Skin epidermis (tissue), 12 donors: Measurements from ENCODE around the gene FCHO2.
A peak's percentile ranks its signal among the peaks of the same experiment; 100 is the strongest.
"Not testable (repeated sequence)": the region's sequence is repeated elsewhere in the genome, so short reads cannot be mapped to it uniquely, and the experiment has no call there.

ENCODE experiments used
- H3K27ac ChIP-seq, 21 experiments: fragments of 200-600 bp; sonication (generic) in 11 of 21; one replicate each; pipeline ENCODE4 v1.5.0; 2020; ENCODE audit warnings: mild to moderate bottlenecking in 3 of 21, inconsistent platforms in 2 of 21, moderate library complexity in 2 of 21
- H3K4me3 ChIP-seq, 7 experiments: fragments of 200-600 bp; sonication (generic) in 2 of 7; one replicate each; pipeline ENCODE4 v1.5.0; 2020; ENCODE audit warnings: inconsistent platforms in 2 of 7, mild to moderate bottlenecking in 2 of 7, moderate library complexity in 1 of 7

FCHO2 gene

GRCh38 chr5:72955768-72956323 lies at the start of gene FCHO2:
TSS of gene FCHO2 (plus strand) at chr5:72956041. CDS start at chr5:72956097, 56 bp downstream.
- Histone ChIP-seq H3K4me3 (peak within 1 kb of the TSS; percentile 57 to 98 (median 91)), H3K27ac (peak within 1 kb of the TSS; percentile 84 to 99 (median 96))

GRCh38 chr5:72906806-72907205 lies 49.0 kb upstream of the FCHO2 start:
- H3K4me3 ChIP-seq, result no peak overlapping the region

GRCh38 chr5:72908664-72909063 lies 47.2 kb upstream of the FCHO2 start:
- Histone ChIP-seq H3K4me3 (no peak overlapping the region), H3K27ac (no peak overlapping the region)

More at GRCh38 chr5:72906806-72907205, 49.0 kb upstream of the FCHO2 start:
- no peak overlapping the region for H3K27ac ChIP-seq

- Histone ChIP-seq H3K27ac (no peak overlapping the region), H3K4me3 (no peak overlapping the region)
Measured at GRCh38 chr5:72917371-72917776, 38.5 kb upstream of the FCHO2 start.

GRCh38 chr5:72920690-72921502 lies 34.9 kb upstream of the FCHO2 start:
- Histone ChIP-seq H3K27ac (no peak overlapping the region), H3K4me3 (no peak overlapping the region)

GRCh38 chr5:72921886-72922285 lies 34.0 kb upstream of the FCHO2 start:
- H3K27ac ChIP-seq, result no peak overlapping the region
- no peak overlapping the region for H3K4me3 ChIP-seq

GRCh38 chr5:72922422-72922821 lies 33.4 kb upstream of the FCHO2 start:
- no peak overlapping the region for H3K27ac ChIP-seq

GRCh38 chr5:72925336-72926010 lies 30.4 kb upstream of the FCHO2 start:
- Histone ChIP-seq H3K4me3 (no peak overlapping the region), H3K27ac (no peak overlapping the region)

More at GRCh38 chr5:72922422-72922821, 33.4 kb upstream of the FCHO2 start:
- no peak overlapping the region for H3K4me3 ChIP-seq

- H3K27ac ChIP-seq, H3K4me3 ChIP-seq: not testable (repeated sequence)
Measured at GRCh38 chr5:72932686-72933085, 23.2 kb upstream of the FCHO2 start.

GRCh38 chr5:72934953-72935725 lies 20.7 kb upstream of the FCHO2 start:
- not testable (repeated sequence) for H3K4me3 ChIP-seq

GRCh38 chr5:72936893-72937292 lies 18.9 kb upstream of the FCHO2 start:
- Histone ChIP-seq H3K4me3 (no peak overlapping the region), H3K27ac (peak overlapping the region in 5 of 21 experiments; percentile 39 to 66 (median 51))

More at GRCh38 chr5:72934953-72935725, 20.7 kb upstream of the FCHO2 start:
- not testable (repeated sequence) for H3K27ac ChIP-seq

- peak overlapping the region in 9 of 21 experiments; percentile 25 to 74 (median 48) for H3K27ac ChIP-seq
- no peak overlapping the region for H3K4me3 ChIP-seq
Measured at GRCh38 chr5:72937517-72938061, 18.3 kb upstream of the FCHO2 start.

GRCh38 chr5:72938206-72938605 lies 17.6 kb upstream of the FCHO2 start:
- Histone ChIP-seq H3K27ac (peak overlapping the region in 8 of 21 experiments; percentile 25 to 74 (median 48)), H3K4me3 (no peak overlapping the region)

- H3K4me3 ChIP-seq, result no peak overlapping the region
- H3K27ac ChIP-seq, result no peak overlapping the region
Measured at GRCh38 chr5:72940082-72940481, 15.8 kb upstream of the FCHO2 start.

GRCh38 chr5:72943307-72943706 lies 12.5 kb upstream of the FCHO2 start:
- H3K27ac ChIP-seq, result no peak overlapping the region
- no peak overlapping the region for H3K4me3 ChIP-seq

GRCh38 chr5:72947498-72947897 lies 8.3 kb upstream of the FCHO2 start:
- no peak overlapping the region for H3K27ac ChIP-seq
- no peak overlapping the region for H3K4me3 ChIP-seq

GRCh38 chr5:72949481-72949880 lies 6.4 kb upstream of the FCHO2 start:
- no peak overlapping the region for H3K27ac ChIP-seq
- H3K4me3 ChIP-seq, result no peak overlapping the region

- peak overlapping the region in 10 of 21 experiments; percentile 1 to 63 (median 38) for H3K27ac ChIP-seq
- no peak overlapping the region for H3K4me3 ChIP-seq
Measured at GRCh38 chr5:72951671-72952468, 4.0 kb upstream of the FCHO2 start.

- H3K4me3 ChIP-seq, result no peak overlapping the region
Measured at GRCh38 chr5:72954389-72954788, 1.5 kb upstream of the FCHO2 start.

More at GRCh38 chr5:72954389-72954788, 1.5 kb upstream of the FCHO2 start:
- H3K27ac ChIP-seq, result peak overlapping the region in 18 of 21 experiments; percentile 3 to 99 (median 95)
